AG10803 (cell line): ENCODE data around the gene PPP1R3D.

Source experiments
- DNase-seq: peaks from one replicate; pipeline ENCODE4 v3.0.0; 2010; ENCODE audit warnings: low read depth
- H3K4me3 ChIP-seq: 2 replicates; pipeline ENCODE4 v1.5.1; 2011; ENCODE audit warnings: mild to moderate bottlenecking, low read length, control low read depth
- CTCF ChIP-seq: conservative IDR thresholded peaks from 2 replicates; pipeline ENCODE4 v1.5.1; 2011; ENCODE audit warnings: mild to moderate bottlenecking, low read length, control low read depth, inconsistent platforms

Gene PPP1R3D

GRCh38 chr20:59935457-59936185 lies 4.5 kb downstream of the PPP1R3D start:
- H3K4me3 ChIP-seq, result no peak overlapping the region
- TF ChIP-seq CTCF, result no peak
- DNase-seq, result no peak

DNA sequence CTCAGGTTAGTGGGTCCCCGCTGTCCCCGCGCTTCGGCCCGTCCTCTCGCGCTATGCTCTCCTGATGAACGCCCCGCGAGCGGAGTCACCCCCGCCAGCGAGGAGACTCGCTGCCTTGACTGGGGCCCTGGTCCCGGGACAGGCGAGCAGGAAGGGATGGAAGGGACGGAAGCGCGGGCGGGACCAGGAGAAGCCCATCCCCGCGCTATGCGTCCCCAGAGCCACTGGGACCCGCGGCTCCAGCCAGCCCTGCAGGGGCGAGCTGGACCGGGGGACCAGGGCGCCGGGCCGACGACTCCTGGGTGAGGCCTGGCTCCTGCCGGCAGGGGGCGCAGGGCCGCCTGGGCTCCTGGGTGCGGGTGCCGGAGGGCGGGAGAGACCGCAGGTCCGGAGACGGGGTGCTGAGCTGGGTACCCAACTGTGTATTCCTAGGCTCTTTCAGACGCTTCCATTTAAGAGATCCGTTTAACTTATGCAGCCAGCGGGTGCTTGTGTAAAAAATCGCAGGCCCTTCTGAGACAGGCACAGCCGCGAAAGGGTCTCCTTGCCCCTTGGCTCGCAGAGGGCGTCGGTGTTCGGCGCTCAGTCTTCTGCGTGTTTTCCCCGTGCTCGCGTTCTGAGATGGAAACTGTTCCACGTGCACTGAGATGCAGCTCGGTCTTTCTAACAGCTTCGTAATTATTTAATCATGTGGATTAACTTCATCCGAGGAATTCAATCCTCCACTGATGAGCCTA lies 6.1 kb downstream of the PPP1R3D start:
- TF ChIP-seq CTCF, result peak; percentile 67
- DNase-seq, result peak; percentile 62
- H3K4me3 ChIP-seq, result peak overlapping the region; percentile 71

DNA sequence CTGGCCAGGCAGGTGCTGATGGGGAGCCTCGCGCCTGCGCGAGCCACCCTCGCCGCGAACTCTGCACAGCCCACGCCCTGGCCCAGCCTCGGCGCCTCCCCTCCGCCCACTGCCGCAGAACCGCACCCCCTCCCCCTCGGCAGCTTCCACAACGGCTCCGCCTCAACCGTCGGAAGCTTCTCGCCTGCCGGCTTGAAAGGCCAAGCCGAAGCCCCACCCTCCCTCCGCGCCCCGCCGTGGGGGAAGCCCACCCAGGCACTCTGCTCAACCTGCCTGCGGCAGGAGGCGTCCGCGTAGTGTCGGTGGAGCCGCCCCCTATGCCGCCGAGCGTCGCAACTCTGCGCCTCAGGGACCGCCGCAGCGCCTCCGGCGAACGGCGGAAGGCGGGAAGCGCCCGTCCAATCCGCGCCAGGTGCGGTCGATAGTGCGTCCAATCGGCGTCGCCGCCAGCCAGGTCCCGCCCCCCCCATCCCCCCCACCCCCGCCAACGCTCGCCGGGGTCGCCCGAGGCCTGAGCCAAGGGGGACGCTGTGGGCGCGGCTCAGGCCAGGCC lies 6.7 kb downstream of the PPP1R3D start, which contains the start of gene SYCP2:
Gene SYCP2, minus strand, starts transcription at position 342 of the 553 bp plus-strand sequence. CDS start 11,224 bp downstream, outside the sequence.
- peak; percentile 36 for DNase-seq
- peak within 1 kb of the TSS; percentile 71 for H3K4me3 ChIP-seq
- no peak for TF ChIP-seq CTCF

DNA sequence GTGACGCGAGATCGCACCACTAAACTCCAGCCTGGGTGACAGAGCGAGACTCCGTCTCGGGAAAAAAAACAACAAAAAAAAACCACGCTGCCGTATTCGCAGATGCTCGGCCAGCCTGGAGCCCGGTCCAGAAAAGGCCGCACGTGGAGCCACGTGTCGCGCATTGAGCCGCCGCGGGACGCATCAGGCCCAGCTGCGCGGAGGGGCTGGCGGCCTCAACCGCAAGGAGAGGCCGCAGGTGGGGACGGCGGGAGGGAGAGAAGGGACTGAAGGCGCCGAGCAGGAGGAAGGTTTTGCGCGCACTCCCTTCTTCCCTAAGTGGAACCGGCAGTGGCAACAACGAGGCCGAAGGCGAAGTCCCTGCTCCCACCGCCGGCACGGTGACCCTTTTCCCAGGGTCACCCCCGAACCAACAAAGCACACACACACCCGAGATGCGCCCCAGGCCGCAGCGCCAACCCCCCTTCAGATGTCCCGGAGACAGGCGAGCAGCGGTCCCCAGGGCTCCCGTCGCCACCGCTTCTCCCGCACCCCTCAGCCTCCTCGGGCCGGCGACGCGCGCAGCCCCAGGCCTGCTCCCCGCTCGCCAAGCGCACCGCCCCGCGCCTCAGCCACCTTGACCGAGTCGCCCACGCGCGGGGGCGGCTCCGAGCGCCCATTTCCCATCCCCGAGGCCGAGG lies 7.3 kb downstream of the PPP1R3D start:
- no peak overlapping the region for H3K4me3 ChIP-seq
- no peak for DNase-seq
- no peak for TF ChIP-seq CTCF

- DNase-seq, result no peak
- H3K4me3 ChIP-seq, result no peak overlapping the region
- TF ChIP-seq CTCF, result no peak
These were observed 8.4 kb downstream of the PPP1R3D start for GRCh38 chr20:59931511-59932312.

- H3K4me3 ChIP-seq, result no peak overlapping the region
- TF ChIP-seq CTCF, result no peak
- DNase-seq, result peak; percentile 36
These were observed 14.2 kb downstream of the PPP1R3D start for GRCh38 chr20:59925899-59926298.
